ENCODE data around the gene EXOSC7. TPM values are rescaled to one million over a fixed set of nuclear protein-coding genes. Genes with fewer than 3 reads are reported as not detected.

EXOSC7 gene
- polyA plus RNA-seq, 1 of the 3 experiments (the other 2 are of a cell fraction), result 83.5 TPM

DNA sequence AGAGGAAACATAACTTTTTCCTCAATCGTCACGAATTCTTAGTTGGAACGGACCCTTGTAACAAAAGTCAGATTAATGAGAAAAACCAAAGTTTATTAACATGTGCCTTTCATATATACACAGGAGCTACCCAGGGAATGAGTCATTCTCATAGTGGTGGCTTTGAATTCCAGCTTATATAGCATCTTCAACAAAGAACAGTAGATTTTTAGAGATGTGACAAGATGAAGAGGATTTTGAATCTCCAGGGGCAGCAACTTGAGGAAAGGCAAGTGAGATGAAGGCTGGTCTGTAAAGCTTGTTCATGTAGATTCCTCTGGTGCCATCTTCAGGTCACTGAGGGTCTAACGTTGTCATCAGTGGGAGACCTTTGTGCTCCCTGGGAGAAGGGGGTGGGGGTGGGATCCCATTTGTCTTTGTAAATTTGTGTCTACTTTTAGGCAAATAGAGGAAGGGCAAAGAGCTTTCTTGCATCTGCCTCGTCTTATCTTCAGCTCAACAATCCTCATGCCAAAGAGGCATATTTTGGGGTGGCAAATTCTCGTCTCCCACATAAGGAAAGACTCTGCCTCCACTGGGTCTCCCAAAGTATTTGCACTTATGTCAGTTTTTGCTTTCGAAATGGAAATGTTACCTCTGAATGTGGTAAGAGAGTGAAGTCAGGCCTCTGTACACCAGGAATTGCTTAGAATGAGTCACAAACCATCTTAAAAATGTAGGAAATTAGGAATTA lies 79.5 kb downstream of the EXOSC7 start:
- ChIA-PET POLR2A (no interaction called here), CTCF (interaction anchor here (0.6 to 9.6 kb wide), 10 partner anchors 13 to 455 kb away, joined by 3 to 129 read pairs (median 3); no protein-coding TSS in a partner anchor)
- H3K4me1 ChIP-seq (ENCODE audit: control insufficient read depth in 1 of 2, insufficient read depth in 2 of 2, low read depth in 1 of 2, low read length in 1 of 2), result peaks cover 0 to 17% of the 10 kb centered on the region in 2 experiments; a peak in 2 of 4 replicates
- H3K27ac ChIP-seq (ENCODE audit: low read depth in 2 of 2, low read length in 1 of 2), result peak overlapping the region in 1 of 2 experiments; percentile 67; a peak in 2 of 4 replicates
- H4K20me1 ChIP-seq (ENCODE audit: insufficient read depth), result no peaks in the 10 kb centered on the region
- peak overlapping the region; percentile 48 for H3K4me2 ChIP-seq
- peak; percentile 59 for DNase-seq
- H3K9ac ChIP-seq, result peak overlapping the region; percentile 12
- H3K27me3 ChIP-seq (ENCODE audit: insufficient read depth), result no peaks in the 10 kb centered on the region
- H3K4me3 ChIP-seq (ENCODE audit: low read depth in 2 of 2, low read length in 1 of 2), result no peak overlapping the region
- H3F3A ChIP-seq (replicated peaks; ENCODE audit: insufficient read depth), result peaks cover 16% of the 10 kb centered on the region
- no peaks in the 10 kb centered on the region for H3K36me3 ChIP-seq (replicated peaks in 1 of 2; ENCODE audit: control insufficient read depth in 1 of 2, insufficient read depth in 2 of 2, low read length in 1 of 2)
- no peak overlapping the region for H2AFZ ChIP-seq (ENCODE audit: low read depth)
- H3K79me2 ChIP-seq (ENCODE audit: insufficient read depth), result no peaks in the 10 kb centered on the region
- no peaks in the 10 kb centered on the region for H3K9me2 ChIP-seq
- H3K9me3 ChIP-seq, result no peaks in the 10 kb centered on the region
- 68% methylated on average over 7 of the region's 7 CpGs for WGBS (ENCODE audit: low lambda C conversion rate)
- TF ChIP-seq, protein P1, sequence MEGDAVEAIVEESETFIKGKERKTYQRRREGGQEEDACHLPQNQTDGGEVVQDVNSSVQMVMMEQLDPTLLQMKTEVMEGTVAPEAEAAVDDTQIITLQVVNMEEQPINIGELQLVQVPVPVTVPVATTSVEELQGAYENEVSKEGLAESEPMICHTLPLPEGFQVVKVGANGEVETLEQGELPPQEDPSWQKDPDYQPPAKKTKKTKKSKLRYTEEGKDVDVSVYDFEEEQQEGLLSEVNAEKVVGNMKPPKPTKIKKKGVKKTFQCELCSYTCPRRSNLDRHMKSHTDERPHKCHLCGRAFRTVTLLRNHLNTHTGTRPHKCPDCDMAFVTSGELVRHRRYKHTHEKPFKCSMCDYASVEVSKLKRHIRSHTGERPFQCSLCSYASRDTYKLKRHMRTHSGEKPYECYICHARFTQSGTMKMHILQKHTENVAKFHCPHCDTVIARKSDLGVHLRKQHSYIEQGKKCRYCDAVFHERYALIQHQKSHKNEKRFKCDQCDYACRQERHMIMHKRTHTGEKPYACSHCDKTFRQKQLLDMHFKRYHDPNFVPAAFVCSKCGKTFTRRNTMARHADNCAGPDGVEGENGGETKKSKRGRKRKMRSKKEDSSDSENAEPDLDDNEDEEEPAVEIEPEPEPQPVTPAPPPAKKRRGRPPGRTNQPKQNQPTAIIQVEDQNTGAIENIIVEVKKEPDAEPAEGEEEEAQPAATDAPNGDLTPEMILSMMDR (IDR thresholded peaks at IDR 0.05), result peak; percentile 53
- TF ChIP-seq GATA2 (CRISPR knock-in tag; IDR thresholded peaks at IDR 0.05), result no peak
- TF ChIP-seq POLR2AphosphoS5 (IDR thresholded peaks at IDR 0.05; ENCODE audit: low read depth, low read length), result no peak
- TF ChIP-seq MAX (IDR thresholded peaks at IDR 0.05; ENCODE audit: low read depth), result no peak
- no peak for TF ChIP-seq EP300 (IDR thresholded peaks at IDR 0.05; ENCODE audit: borderline replicate concordance in 1 of 2, low read depth in 1 of 2, low read length in 1 of 2)
- TF ChIP-seq FOXJ3 (CRISPR knock-in tag; IDR thresholded peaks at IDR 0.05), result no peak
- no peak for TF ChIP-seq TEAD4 (IDR thresholded peaks at IDR 0.05; ENCODE audit: borderline replicate concordance, insufficient read depth)
- TF ChIP-seq FOXM1 (IDR thresholded peaks at IDR 0.05; ENCODE audit: low read depth), result no peak
- TF ChIP-seq SMC3 (IDR thresholded peaks at IDR 0.05; ENCODE audit: low read depth, low read length), result peak; percentile 35
- TF ChIP-seq JUND (IDR thresholded peaks at IDR 0.05), result peak; percentile 29; the same call in 1 of the 2 replicates
- TF ChIP-seq MEF2A (IDR thresholded peaks at IDR 0.05; ENCODE audit: borderline replicate concordance, low read depth), result no peak
- TF ChIP-seq RAD21 (IDR thresholded peaks at IDR 0.05; ENCODE audit: low read length), result peak; percentile 55
- TF ChIP-seq, protein P2, sequence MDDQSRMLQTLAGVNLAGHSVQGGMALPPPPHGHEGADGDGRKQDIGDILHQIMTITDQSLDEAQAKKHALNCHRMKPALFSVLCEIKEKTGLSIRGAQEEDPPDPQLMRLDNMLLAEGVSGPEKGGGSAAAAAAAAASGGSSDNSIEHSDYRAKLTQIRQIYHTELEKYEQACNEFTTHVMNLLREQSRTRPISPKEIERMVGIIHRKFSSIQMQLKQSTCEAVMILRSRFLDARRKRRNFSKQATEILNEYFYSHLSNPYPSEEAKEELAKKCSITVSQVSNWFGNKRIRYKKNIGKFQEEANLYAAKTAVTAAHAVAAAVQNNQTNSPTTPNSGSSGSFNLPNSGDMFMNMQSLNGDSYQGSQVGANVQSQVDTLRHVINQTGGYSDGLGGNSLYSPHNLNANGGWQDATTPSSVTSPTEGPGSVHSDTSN (IDR thresholded peaks at IDR 0.05), result peak; percentile 57
- no peak for TF ChIP-seq MXI1 (IDR thresholded peaks at IDR 0.05; ENCODE audit: low read depth, low read length)
- TF ChIP-seq YY1 (IDR thresholded peaks at IDR 0.05; ENCODE audit: low read depth), result no peak
- TF ChIP-seq GABPA (IDR thresholded peaks at IDR 0.05; ENCODE audit: low read depth), result no peak
- TF ChIP-seq NFIC (IDR thresholded peaks at IDR 0.05; ENCODE audit: borderline replicate concordance), result no peak
- TF ChIP-seq RFX5 (IDR thresholded peaks at IDR 0.05; ENCODE audit: low read length), result no peak
- TF ChIP-seq, protein P3, sequence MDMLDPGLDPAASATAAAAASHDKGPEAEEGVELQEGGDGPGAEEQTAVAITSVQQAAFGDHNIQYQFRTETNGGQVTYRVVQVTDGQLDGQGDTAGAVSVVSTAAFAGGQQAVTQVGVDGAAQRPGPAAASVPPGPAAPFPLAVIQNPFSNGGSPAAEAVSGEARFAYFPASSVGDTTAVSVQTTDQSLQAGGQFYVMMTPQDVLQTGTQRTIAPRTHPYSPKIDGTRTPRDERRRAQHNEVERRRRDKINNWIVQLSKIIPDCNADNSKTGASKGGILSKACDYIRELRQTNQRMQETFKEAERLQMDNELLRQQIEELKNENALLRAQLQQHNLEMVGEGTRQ (IDR thresholded peaks at IDR 0.05; ENCODE audit: borderline replicate concordance, low read depth, low read length), result no peak
- TF ChIP-seq TCF12 (IDR thresholded peaks at IDR 0.05), result peak; percentile 7; the same call in 1 of the 2 replicates
- TF ChIP-seq, protein P4, sequence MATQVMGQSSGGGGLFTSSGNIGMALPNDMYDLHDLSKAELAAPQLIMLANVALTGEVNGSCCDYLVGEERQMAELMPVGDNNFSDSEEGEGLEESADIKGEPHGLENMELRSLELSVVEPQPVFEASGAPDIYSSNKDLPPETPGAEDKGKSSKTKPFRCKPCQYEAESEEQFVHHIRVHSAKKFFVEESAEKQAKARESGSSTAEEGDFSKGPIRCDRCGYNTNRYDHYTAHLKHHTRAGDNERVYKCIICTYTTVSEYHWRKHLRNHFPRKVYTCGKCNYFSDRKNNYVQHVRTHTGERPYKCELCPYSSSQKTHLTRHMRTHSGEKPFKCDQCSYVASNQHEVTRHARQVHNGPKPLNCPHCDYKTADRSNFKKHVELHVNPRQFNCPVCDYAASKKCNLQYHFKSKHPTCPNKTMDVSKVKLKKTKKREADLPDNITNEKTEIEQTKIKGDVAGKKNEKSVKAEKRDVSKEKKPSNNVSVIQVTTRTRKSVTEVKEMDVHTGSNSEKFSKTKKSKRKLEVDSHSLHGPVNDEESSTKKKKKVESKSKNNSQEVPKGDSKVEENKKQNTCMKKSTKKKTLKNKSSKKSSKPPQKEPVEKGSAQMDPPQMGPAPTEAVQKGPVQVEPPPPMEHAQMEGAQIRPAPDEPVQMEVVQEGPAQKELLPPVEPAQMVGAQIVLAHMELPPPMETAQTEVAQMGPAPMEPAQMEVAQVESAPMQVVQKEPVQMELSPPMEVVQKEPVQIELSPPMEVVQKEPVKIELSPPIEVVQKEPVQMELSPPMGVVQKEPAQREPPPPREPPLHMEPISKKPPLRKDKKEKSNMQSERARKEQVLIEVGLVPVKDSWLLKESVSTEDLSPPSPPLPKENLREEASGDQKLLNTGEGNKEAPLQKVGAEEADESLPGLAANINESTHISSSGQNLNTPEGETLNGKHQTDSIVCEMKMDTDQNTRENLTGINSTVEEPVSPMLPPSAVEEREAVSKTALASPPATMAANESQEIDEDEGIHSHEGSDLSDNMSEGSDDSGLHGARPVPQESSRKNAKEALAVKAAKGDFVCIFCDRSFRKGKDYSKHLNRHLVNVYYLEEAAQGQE (IDR thresholded peaks at IDR 0.05; ENCODE audit: low read depth, low read length), result no peak
- TF ChIP-seq SIN3A (IDR thresholded peaks at IDR 0.05; ENCODE audit: borderline replicate concordance, low read depth, low read length), result no peak
- TF ChIP-seq, protein P5, sequence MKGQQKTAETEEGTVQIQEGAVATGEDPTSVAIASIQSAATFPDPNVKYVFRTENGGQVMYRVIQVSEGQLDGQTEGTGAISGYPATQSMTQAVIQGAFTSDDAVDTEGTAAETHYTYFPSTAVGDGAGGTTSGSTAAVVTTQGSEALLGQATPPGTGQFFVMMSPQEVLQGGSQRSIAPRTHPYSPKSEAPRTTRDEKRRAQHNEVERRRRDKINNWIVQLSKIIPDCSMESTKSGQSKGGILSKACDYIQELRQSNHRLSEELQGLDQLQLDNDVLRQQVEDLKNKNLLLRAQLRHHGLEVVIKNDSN (IDR thresholded peaks at IDR 0.05; ENCODE audit: borderline replicate concordance, low read depth), result no peak
